ENCODE measurements around the gene CLDN19.

DNA sequence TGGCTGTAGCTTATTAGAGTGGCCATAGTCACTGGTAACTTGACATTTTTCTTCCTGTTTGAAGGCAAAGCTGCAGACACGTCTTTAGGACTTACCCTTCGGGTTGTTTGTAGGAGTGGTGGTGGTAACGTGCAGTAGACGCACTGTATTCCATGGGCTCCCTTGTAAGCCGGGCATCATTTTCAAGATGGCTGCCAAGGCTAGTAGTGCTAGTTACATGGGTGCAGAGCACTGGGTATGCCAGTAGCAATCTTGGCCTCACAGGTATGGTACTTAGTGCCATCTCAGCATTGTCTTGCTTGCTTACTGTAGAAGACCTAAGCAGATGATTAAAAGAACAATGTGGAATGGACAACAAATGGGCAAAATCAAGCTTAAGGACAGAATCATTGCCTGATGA is 55.9 kb downstream of the CLDN19 start:
- TF ChIP-seq CTCF (IDR thresholded peaks at IDR 0.05) (no peak), POLR2A (IDR thresholded peaks at IDR 0.05; ENCODE audit: low read length) (no peak), JUN (IDR thresholded peaks at IDR 0.05) (no peak), EP300 (IDR thresholded peaks at IDR 0.05) (no peak)

Data from A549 (cell line).